Measurements from ENCODE around the gene ALDH1A1.
"Not testable (repeated sequence)": the region's sequence is repeated elsewhere in the genome, so short reads cannot be mapped to it uniquely, and the experiment has no call there.

ALDH1A1 gene

GRCh38 chr9:72895122-72895521, 57.7 kb downstream of the ALDH1A1 start:
- no peak for DNase-seq (ENCODE audit: low read depth)

- DNase-seq (ENCODE audit: low read depth), result no peak
Measured at GRCh38 chr9:72894342-72894741, 58.5 kb downstream of the ALDH1A1 start.

GRCh38 chr9:72893437-72893836, 59.4 kb downstream of the ALDH1A1 start:
- DNase-seq (ENCODE audit: low read depth), result no peak

GRCh38 chr9:72891043-72891442, 61.8 kb downstream of the ALDH1A1 start:
- DNase-seq (ENCODE audit: low read depth), result no peak

GRCh38 chr9:72888943-72889342, 63.9 kb downstream of the ALDH1A1 start:
- DNase-seq (ENCODE audit: low read depth), result no peak

- no peak for DNase-seq (ENCODE audit: low read depth)
Measured at GRCh38 chr9:72888067-72888466, 64.8 kb downstream of the ALDH1A1 start.

- DNase-seq (ENCODE audit: low read depth), result no peak
Measured at GRCh38 chr9:72886386-72886785, 66.5 kb downstream of the ALDH1A1 start.

- no peak for DNase-seq (ENCODE audit: low read depth)
Measured at GRCh38 chr9:72884508-72884907, 68.3 kb downstream of the ALDH1A1 start.

GRCh38 chr9:72883875-72884274, 69.0 kb downstream of the ALDH1A1 start:
- no peak for DNase-seq (ENCODE audit: low read depth)

GRCh38 chr9:72882117-72882775, 70.6 kb downstream of the ALDH1A1 start:
- DNase-seq (ENCODE audit: low read depth), result no peak

- DNase-seq (ENCODE audit: low read depth), result no peak
Measured at GRCh38 chr9:72880821-72881220, 72.0 kb downstream of the ALDH1A1 start.

GRCh38 chr9:72875221-72875620, 77.6 kb downstream of the ALDH1A1 start:
- no peak for DNase-seq (ENCODE audit: low read depth)

- DNase-seq (ENCODE audit: low read depth), result no peak
Measured at GRCh38 chr9:72874344-72874743, 78.5 kb downstream of the ALDH1A1 start.

GRCh38 chr9:72873456-72873855, 79.4 kb downstream of the ALDH1A1 start:
- DNase-seq (ENCODE audit: low read depth), result no peak

GRCh38 chr9:72872718-72873117, 80.1 kb downstream of the ALDH1A1 start:
- DNase-seq (ENCODE audit: low read depth), result no peak

- no peak for DNase-seq (ENCODE audit: low read depth)
Measured at GRCh38 chr9:72871685-72872084, 81.2 kb downstream of the ALDH1A1 start.

GRCh38 chr9:72864327-72864726, 88.5 kb downstream of the ALDH1A1 start:
- DNase-seq (ENCODE audit: low read depth), result no peak

GRCh38 chr9:72863456-72864094, 89.3 kb downstream of the ALDH1A1 start:
- no peak for DNase-seq (ENCODE audit: low read depth)

GRCh38 chr9:72862788-72863187, 90.1 kb downstream of the ALDH1A1 start:
- not testable (repeated sequence) for DNase-seq (ENCODE audit: low read depth)

GRCh38 chr9:72858089-72858912, 94.6 kb downstream of the ALDH1A1 start:
- no peak for DNase-seq (ENCODE audit: low read depth)

- no peak for DNase-seq (ENCODE audit: low read depth)
Measured at GRCh38 chr9:72857624-72857996, 95.2 kb downstream of the ALDH1A1 start.

GRCh38 chr9:72856972-72857623, 95.8 kb downstream of the ALDH1A1 start:
- DNase-seq (ENCODE audit: low read depth), result no peak
